MM.1S (cell line): ENCODE measurements around the gene ZNF248.

Experiments
- DNase-seq: peaks from one replicate; pipeline ENCODE4 v3.0.0-alpha.2; 2015
- H2AFZ ChIP-seq: fragments of 300-600 bp; sonication (generic); 2 replicates; pipeline ENCODE4 v1.6.0; 2016; ENCODE audit warnings: antibody characterized with exemption, low read length
- H3F3A ChIP-seq: fragments of 300-600 bp; sonication (generic); 2 replicates; pipeline ENCODE4 v1.6.1; 2016; ENCODE audit warnings: mild to moderate bottlenecking, antibody characterized with exemption, low read length, moderate library complexity, mixed read lengths; ENCODE audit not compliant: insufficient read depth
- H3K27ac ChIP-seq: fragments of 300-600 bp; sonication (generic); 2 replicates; pipeline ENCODE4 v1.5.1; 2016; ENCODE audit warnings: mild to moderate bottlenecking, low read length
- H3K27me3 ChIP-seq: fragments of 300-600 bp; sonication (generic); replicated peaks from 2 replicates; pipeline ENCODE4 v1.6.0; 2016; ENCODE audit warnings: low read length; ENCODE audit not compliant: insufficient read depth
- H3K36me3 ChIP-seq: fragments of 300-600 bp; sonication (generic); replicated peaks from 2 replicates; pipeline ENCODE4 v1.6.1; 2016; ENCODE audit warnings: mild to moderate bottlenecking, low read length, mixed read lengths; ENCODE audit not compliant: insufficient read depth
- H3K4me1 ChIP-seq: fragments of 300-600 bp; sonication (generic); 2 replicates; pipeline ENCODE4 v1.6.1; 2016; ENCODE audit warnings: low read length, mixed read lengths
- H3K4me2 ChIP-seq: fragments of 300-600 bp; sonication (generic); 2 replicates; pipeline ENCODE4 v1.6.0; 2016; ENCODE audit warnings: low read depth, low read length
- H3K4me3 ChIP-seq: fragments of 300-600 bp; sonication (generic); 2 replicates; pipeline ENCODE4 v1.5.1; 2016; ENCODE audit warnings: low read length, mixed read lengths
- H3K79me2 ChIP-seq: fragments of 300-600 bp; sonication (generic); 2 replicates; pipeline ENCODE4 v1.6.1; 2016; ENCODE audit warnings: mixed run types, low read length, mixed read lengths
- H3K9ac ChIP-seq: fragments of 300-600 bp; sonication (generic); 2 replicates; pipeline ENCODE4 v1.6.1; 2016; ENCODE audit warnings: low read length, mixed read lengths
- H3K9me2 ChIP-seq: fragments of 300-600 bp; sonication (generic); replicated peaks from 2 replicates; pipeline ENCODE4 v1.6.1; 2016; ENCODE audit warnings: mild to moderate bottlenecking, low read length, mixed read lengths; ENCODE audit not compliant: insufficient read depth
- H3K9me3 ChIP-seq: fragments of 300-600 bp; sonication (generic); replicated peaks from 2 replicates; pipeline ENCODE4 v1.6.1; 2016; ENCODE audit warnings: mild to moderate bottlenecking, low read length, mixed read lengths; ENCODE audit not compliant: insufficient read depth
- H4K20me1 ChIP-seq: fragments of 300-600 bp; sonication (generic); 2 replicates; pipeline ENCODE4 v1.6.1; 2016; ENCODE audit warnings: mild to moderate bottlenecking, low read length, moderate library complexity, mixed read lengths; ENCODE audit not compliant: insufficient read depth
- EZH2 ChIP-seq: fragments of 300-600 bp; sonication (generic); optimal IDR thresholded peaks from 2 replicates; pipeline ENCODE3; 2017; ENCODE audit warnings: low read depth, mild to moderate bottlenecking, antibody characterized with exemption, low read length, mixed read lengths
- EZH2phosphoT487 ChIP-seq: fragments of 300-600 bp; sonication (generic); IDR thresholded peaks from 2 replicates; pipeline ENCODE4 v1.6.1; 2018; ENCODE audit warnings: antibody characterized with exemption, low read length
- TF ChIP-seq, protein P1 (sequence below): fragments of 300-600 bp; sonication (generic); IDR thresholded peaks from 2 replicates; pipeline ENCODE4 v1.5.1; 2016; ENCODE audit warnings: antibody characterized with exemption, low read length, mixed read lengths

The ZNF248 gene

DNA sequence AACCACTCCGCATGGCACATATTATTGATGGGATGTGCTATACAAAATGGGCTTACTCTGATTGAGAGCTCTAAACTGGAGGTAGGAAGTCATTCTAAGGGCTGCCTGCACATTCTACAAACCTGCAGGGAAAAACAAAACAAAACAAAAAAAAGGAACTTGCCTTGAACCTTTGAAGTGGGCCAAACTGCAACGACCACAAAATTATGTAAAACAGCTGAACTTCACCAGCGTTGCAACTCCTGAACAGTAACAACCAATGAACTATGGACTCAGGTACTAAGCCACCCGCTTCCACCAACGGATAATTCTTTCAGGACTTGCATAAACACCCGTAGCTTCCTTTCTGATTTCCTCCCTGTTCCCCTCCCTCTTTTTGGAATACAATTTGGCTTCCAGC lies 80.4 kb downstream of the ZNF248 start:
- H3K9me3 ChIP-seq: no peaks in the 10 kb centered on the region
- no peak overlapping the region for H3K4me3 ChIP-seq
- H3K79me2 ChIP-seq: no peaks in the 10 kb centered on the region
- H3K9me2 ChIP-seq: no peaks in the 10 kb centered on the region
- DNase-seq: no peak
- no peak overlapping the region for H3K4me2 ChIP-seq
- H3K4me1 ChIP-seq: no peaks in the 10 kb centered on the region
- H3K27me3 ChIP-seq: no peaks in the 10 kb centered on the region
- no peaks in the 10 kb centered on the region for H3F3A ChIP-seq
- no peaks in the 10 kb centered on the region for H4K20me1 ChIP-seq
- no peak for TF ChIP-seq EZH2phosphoT487
- TF ChIP-seq, protein P1, sequence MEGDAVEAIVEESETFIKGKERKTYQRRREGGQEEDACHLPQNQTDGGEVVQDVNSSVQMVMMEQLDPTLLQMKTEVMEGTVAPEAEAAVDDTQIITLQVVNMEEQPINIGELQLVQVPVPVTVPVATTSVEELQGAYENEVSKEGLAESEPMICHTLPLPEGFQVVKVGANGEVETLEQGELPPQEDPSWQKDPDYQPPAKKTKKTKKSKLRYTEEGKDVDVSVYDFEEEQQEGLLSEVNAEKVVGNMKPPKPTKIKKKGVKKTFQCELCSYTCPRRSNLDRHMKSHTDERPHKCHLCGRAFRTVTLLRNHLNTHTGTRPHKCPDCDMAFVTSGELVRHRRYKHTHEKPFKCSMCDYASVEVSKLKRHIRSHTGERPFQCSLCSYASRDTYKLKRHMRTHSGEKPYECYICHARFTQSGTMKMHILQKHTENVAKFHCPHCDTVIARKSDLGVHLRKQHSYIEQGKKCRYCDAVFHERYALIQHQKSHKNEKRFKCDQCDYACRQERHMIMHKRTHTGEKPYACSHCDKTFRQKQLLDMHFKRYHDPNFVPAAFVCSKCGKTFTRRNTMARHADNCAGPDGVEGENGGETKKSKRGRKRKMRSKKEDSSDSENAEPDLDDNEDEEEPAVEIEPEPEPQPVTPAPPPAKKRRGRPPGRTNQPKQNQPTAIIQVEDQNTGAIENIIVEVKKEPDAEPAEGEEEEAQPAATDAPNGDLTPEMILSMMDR: no peak
- no peak for TF ChIP-seq EZH2
- H3K9ac ChIP-seq: no peak overlapping the region
- no peak overlapping the region for H2AFZ ChIP-seq
- H3K36me3 ChIP-seq: no peaks in the 10 kb centered on the region
- no peak overlapping the region for H3K27ac ChIP-seq

DNA sequence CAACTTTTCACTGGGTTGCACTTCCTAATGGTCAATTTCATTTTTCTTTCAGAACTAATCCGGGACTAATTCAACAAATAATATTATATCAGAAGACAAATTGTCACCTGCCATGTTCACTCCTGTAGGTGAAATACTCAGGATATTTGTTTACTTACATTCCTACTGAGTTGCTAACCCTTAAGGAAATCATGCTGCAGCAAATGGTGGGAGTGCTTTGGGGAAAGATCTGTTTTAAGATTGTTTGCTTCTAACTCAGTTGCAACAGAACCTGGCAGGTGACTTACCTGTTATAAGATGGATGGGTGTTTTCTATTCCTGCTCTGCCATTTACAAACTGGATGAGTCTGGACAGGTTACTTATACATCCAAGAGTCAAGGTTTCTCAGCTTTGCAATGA lies 81.8 kb downstream of the ZNF248 start:
- H4K20me1 ChIP-seq: no peaks in the 10 kb centered on the region
- H3F3A ChIP-seq: no peaks in the 10 kb centered on the region
- no peaks in the 10 kb centered on the region for H3K79me2 ChIP-seq
- H3K9ac ChIP-seq: no peak overlapping the region
- no peak overlapping the region for H3K27ac ChIP-seq
- H3K36me3 ChIP-seq: no peaks in the 10 kb centered on the region
- H3K9me2 ChIP-seq: no peaks in the 10 kb centered on the region
- H3K27me3 ChIP-seq: no peaks in the 10 kb centered on the region
- H2AFZ ChIP-seq: no peak overlapping the region
- no peaks in the 10 kb centered on the region for H3K9me3 ChIP-seq
- H3K4me2 ChIP-seq: no peak overlapping the region
- H3K4me1 ChIP-seq: no peaks in the 10 kb centered on the region
- H3K4me3 ChIP-seq: no peak overlapping the region
- DNase-seq: no peak
- TF ChIP-seq, protein P1: no peak
- TF ChIP-seq EZH2: no peak

DNA sequence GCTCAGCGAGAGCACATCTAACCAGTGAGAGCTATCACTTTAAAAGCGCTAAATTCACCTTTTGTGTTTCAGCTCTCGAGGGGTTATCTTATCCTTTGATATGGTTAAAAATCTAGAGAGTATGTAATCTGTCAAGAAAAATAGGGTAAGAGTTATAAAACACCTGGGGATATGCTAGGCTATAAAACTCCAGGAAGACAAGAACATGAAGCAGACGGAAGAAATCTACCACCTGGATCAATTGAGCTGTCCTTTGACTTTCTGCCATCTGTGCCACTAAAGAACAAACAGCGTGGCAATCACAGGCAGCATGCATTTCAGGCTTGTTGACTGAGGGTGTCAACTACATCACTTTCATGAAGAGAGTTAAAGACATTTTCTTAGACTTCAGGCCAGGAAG lies 83.1 kb downstream of the ZNF248 start:
- H3K27me3 ChIP-seq: no peaks in the 10 kb centered on the region
- H3K4me3 ChIP-seq: no peak overlapping the region
- H3K79me2 ChIP-seq: no peaks in the 10 kb centered on the region
- no peaks in the 10 kb centered on the region for H3K9me3 ChIP-seq
- no peak overlapping the region for H3K9ac ChIP-seq
- no peak overlapping the region for H3K27ac ChIP-seq
- H3K4me2 ChIP-seq: no peak overlapping the region
- H4K20me1 ChIP-seq: no peaks in the 10 kb centered on the region
- no peaks in the 10 kb centered on the region for H3K4me1 ChIP-seq
- TF ChIP-seq EZH2 (no peak), EZH2phosphoT487 (no peak)
- TF ChIP-seq, protein P1: no peak
- no peak overlapping the region for H2AFZ ChIP-seq
- H3F3A ChIP-seq: no peaks in the 10 kb centered on the region
- no peaks in the 10 kb centered on the region for H3K36me3 ChIP-seq
- H3K9me2 ChIP-seq: no peaks in the 10 kb centered on the region
- DNase-seq: no peak
